NOMO-1 treated with DMSO at 0.1 percent for 48 hours (cell line): ENCODE measurements around the gene C1QTNF1.

Experiments
- DNase-seq: peaks from one replicate; lab custom pipeline; 2025; ENCODE audit not compliant: unreplicated experiment; lab: John Stamatoyannopoulos, UW

Gene C1QTNF1

GRCh38 chr17:78992542-78993212, 31.3 kb upstream of the C1QTNF1 start:
- DNase-seq = no peak

DNA sequence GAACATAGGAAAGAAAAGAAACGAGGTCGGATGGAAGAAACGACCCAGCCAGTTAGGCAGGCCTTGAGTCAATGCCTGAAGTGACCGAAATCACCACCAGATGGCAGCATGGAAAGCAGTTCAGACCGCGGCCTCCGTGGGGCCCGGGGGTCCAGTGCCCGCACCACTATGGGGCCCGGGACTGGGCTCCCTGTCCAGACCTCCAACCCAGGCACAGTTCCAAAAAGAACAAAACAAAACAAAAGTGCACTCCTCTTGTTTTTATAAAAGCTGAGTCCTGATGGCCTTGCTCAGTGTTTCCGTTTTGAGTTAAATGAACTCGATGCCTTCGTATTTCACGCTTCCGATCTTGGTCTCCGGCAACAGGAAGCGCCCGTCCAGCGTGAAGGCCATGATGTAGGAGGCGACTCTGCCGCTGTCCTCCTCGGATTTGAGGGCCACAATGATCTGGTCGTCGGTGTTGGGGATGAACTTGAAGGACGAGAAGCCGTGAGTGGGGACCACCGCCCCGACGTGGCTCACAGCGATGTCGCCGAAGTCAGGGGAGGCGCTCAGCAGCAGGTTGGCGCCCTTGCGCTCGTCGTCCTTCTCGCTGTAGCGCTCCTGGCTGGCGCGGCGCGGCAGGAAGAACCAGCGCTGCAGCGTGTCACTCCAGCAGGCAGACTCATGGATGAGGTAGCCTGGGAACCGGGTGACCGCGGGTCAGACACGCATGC, 30.6 kb upstream of the C1QTNF1 start:
- DNase-seq = no peak

DNA sequence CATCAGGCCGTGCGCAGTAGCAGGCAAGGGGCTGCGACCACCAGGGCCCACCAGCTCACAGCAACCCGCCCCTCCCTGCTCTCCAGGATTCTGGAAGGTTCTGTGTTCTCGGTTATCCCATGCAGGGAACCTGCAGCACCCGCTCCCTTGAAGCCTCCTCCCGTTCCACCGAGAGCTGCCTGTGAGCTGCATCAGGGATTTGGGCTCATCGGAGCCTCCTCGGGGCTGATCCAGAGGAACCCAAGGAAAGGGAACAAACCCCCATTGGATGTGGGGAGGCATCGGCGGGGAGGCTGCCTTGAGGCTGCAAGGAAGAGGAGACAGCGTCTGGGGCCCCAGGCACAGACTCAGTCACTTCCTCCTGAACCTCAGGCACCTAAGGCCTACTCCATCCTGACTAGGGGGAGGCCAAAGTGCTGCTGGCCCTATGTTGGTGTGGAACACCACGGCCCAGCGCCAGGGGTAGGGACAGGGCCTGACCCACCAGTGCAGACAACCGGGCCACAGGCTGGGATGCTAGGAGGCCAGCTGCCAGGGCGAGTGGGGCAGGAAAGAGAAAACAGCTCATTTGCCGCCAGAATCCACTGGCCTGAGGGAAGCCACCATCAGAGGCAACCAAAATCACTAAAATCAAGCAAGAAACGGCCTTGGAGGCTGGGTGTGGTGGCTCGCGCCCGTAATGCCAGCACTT, 29.8 kb upstream of the C1QTNF1 start:
- no peak for DNase-seq

GRCh38 chr17:78995022-78995760, 28.8 kb upstream of the C1QTNF1 start:
- no peak for DNase-seq

DNA sequence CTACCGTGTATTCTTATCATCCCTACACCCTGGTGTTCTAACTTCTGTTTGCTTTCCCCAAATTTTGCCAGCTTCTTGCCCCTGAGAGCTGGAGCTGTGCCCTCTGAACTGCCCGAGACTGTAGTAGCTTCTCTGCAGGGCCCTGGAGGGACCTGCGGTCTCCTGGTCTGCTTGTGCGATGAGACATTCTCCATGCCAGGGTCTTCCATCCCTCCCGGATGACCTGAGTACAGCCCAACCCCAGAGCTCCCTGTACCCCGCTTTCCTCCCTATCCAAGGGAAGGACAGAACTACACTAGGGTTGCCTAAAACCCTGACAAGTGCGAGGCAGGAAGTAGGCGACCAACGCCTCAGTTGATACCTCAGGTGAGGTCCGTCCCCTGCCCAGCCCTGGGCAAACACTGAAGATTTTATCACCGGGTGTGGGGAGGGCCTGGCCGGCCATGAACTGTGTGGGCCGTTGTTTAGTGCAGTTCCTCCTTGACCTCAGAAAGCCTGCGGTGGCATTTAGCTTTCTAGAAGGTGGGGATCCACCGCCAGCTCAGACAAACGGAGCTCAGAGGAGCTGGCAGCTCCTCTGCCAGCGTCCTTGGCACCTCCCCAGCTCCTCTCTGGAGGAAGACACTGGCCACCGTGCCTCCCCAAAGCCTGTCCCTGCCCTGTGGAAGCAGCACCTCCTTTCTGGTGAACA, 28.1 kb upstream of the C1QTNF1 start:
- DNase-seq = no peak

DNA sequence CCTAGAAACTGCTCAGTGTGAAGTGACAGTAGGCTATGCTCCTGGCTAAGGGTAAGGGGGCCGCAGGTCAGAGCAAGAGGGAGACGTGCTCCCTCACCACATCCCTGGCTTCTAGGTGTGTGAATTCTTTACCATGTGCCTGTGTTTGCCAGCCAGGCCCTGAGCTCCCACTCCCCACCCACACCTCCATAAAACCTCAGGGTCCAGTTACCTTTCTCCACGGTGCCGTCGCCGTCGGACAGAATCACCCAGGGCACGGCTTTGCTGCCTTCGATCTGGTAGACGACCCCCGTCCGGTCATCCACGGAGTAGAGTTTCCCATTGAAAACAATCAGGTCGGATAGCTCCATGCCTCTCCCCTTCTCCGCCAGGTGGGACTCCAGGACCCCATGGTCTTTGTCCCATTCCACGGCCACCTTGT, 27.2 kb upstream of the C1QTNF1 start:
- DNase-seq = no peak

DNA sequence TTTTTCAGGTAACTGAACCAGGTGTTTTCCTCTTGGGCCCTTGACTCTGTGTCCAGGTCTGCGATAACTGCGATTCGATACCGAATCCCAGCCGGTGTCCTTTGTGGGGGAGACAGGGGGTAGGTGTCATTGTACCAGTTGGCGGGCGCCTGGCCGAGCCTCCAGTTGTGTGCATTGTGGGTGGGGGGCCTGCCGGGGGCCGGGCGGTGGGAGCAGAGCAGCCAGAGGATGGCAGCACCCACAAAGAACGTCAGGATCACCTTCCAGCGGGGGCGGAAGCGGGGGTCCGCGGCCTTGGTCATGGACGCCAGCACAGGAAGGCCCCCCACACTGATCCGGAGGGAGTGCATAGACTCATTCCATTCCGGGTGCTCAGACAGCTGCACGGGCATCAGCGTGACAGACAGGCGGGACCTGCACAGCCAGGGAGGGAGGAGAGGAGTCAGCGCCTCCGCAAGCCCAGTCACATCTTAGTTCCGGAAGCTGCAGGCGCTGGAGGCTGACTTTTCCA, 26.7 kb upstream of the C1QTNF1 start:
- DNase-seq = no peak

- DNase-seq = no peak
These were observed 26.1 kb upstream of the C1QTNF1 start for GRCh38 chr17:78997881-78998280.

DNA sequence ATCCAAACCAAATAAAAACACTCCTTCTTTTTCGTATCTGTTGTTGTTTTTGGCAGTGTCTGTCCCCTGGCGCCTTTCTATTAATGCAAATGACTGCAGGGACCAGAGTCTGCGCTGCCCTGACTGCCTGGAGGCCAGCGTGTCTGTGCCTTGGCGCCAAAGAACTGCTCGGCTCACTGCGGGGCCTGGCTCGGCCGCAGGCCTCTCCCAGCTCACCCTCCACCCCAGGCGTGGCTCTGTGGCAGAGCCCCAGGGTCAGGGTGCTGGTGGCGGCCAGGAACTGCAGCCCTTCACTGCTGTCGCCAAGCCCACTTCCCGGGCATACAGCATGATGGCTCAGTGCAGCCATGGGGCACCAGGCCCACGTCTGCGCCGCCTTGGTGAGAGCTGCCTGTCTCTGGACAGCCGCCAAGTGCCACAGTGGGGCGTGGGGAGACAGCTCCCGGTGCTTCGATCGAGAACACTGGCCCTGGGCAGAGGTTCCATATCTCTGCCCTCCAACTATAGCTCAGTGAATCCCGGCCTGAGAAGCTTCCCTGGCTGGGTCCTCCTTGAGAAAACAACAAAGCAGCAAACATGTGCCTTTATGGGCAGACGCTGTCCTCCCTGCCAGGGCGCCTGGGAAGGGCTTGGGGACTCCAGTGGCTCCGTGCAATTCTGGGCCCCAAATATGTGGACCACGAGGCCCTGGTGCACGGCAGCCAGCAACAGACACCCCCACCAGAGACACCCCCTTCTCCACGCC, 25.5 kb upstream of the C1QTNF1 start:
- DNase-seq = no peak

- DNase-seq = no peak
These were observed 24.8 kb upstream of the C1QTNF1 start for GRCh38 chr17:78999056-78999768.

- DNase-seq = no peak
These were observed 24.0 kb upstream of the C1QTNF1 start for GRCh38 chr17:78999947-79000395.

DNA sequence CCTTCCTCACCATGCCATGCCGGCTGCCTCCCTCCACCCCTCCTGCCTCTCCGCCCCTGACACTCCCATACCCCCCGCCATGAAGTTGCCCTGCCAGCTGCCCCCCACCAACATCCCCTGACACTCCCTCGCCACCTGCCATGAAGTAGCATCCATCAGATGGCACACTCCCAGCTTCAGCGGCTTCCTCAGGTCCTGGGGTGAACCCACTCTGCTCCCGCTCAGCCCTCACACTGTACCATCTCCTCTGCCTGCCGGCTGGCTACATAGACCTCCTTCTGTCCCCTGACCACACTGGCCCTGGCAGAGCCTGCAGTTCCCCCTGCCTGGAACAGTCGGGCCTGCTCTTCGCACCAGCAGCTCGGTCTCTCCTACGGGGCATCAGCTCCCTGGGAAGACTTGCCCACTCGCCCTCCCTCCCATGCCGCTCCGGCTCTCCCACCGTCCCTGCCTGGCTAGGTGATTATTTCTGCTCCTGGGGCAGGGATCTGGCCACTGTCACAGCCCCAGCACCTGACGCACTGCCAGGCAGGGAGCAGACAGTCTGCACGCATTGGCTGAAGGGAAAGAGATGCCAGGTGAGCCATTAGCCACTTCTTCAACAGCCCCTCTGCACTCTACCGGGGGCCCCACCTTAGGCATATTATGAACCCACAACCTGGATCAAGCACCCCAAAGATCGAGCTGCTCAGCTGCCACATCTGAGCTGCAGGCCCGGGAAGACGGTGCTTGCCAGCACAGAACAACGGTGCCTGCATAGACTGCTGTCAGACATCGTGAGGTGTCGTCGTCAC, 23.4 kb upstream of the C1QTNF1 start:
- DNase-seq = no peak

DNA sequence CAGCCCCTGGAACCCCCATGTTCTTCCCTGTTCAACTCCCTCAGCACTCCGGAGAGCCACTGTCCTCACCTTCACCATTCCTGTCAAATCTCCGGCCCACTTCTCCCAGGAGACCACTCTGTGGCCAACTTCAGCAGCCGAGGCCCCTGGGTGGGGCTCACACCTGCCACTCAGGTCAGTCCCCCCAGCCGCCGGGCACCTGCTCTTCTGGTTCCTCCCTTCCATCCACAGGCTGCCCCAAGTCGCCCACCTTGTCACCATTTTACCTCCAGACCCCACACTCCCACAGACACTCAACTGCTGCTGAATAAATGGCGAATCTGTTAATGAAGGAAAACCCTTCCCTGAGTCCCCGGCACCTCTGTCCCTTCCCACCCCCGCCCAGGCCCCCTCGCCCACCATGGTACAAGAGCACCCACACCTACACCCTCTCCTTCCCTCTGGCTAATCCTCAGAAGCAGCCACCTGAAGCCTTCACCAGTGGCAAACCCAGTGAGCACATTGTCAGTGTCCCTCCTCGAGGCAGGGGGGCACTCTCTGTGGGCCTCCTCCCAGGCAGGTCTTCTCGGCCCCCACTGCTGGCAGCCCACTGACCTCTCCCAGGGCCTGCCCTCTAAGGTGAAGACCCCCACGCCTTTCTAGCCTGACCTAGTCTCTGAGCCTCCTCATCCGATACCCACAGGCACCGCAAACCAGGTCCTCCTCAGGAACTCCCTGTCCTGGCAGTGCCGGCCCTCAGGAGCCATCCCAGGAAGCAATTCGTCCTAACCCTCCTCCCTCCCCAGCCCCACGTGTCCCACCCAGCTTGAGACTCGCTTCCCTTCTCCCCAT, 22.6 kb upstream of the C1QTNF1 start:
- DNase-seq = no peak

DNA sequence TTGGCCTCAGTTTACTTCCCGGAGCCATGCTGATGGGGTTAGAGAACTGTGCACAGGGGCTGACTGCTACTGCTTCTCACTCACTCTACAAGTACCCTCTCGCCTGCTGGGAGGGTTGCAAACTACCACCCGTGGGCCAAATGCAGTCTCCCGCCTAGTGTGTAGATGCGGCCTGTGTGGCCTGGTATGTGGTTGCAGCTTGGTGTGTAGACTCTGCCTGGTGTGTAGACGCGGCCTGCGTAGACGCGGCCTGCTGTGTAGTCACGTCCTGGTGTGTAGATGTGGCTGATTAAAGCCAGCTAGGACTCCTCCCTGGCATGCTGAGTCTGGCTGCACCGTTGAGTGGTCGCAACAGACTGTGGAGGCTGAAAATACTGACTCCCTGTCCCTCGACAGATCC, 21.7 kb upstream of the C1QTNF1 start:
- no peak for DNase-seq

DNA sequence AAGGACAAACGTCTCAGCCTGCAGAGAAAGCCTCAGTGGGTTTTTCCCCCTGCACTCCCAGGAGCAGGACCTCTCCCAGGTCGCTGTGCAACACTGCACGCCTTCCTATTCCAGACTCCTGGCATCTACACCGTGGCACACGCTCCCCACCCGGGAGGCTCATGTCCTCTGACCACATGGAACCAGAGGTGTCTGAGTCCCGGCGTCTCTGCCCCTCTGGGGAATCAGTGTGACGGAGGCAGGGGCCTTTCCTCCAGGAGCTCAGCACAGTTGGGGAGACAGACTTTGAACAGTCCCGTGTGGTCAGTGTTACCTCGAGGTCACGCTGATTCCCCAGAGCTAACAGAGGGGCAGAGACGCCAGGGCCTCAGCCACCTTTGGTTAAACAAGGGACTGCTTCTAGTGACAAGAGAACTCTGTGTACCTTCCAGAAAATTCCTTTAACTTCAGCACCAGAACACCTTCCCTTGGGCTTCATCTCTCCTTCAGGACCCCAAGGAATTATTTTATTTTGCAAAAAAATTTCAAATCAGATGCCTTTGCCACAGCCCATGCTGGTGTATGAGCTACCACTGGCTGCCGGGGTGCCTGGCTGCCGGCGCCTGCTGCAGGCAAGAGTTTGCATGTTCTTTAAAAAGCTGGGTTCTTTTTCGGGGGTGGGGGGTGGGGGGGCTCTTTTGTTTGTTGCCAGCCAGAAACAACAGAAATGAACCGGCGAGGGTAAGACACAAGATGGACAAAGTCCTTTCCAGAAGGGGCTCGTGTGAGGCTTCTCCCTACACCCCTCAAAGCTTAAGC, 21.0 kb upstream of the C1QTNF1 start:
- DNase-seq = no peak

DNA sequence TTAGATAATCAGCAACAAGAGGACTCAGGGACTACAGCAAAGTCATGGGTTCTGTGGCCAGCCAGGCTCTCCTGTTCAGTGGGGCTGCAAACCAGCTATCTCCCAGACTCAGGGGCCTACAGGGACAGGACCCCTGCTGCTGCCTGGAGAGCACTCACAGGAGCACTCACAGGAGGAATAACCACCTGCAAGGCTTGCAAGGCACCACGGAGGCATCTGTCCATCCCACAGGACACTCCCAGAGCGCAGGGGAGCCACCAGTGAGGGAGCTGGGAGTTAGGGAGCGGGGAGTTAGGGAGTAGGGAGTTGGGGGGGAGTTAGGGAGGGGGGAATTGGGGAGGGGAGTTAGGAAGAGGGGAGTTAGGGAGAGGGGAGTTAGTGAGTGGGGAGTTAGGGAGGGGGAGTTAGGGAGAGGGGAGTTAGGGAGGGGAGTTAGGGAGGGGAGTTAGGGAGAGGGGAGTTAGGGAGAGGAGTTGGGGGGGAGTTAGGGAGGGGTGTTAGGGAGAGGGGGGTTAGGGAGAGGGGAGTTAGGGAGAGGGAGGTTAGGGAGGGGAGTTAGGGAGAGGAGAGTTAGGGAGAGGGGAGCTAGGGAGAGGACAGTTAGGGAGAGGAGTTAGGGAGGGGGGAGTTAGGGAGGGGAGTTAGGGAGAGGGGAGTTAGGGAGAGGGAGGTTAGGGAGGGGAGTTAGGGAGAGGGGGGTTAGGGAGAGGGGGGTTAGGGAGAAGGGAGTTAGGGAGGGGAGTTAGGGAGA, 20.1 kb upstream of the C1QTNF1 start:
- no peak for DNase-seq
